IMR-90 (cell line): ENCODE data around the gene ENDOG. TPM values are rescaled to one million over a fixed set of nuclear protein-coding genes. Genes with fewer than 3 reads are reported as not detected.

ENCODE experiments used
- ATAC-seq: fragments of 200-7000 bp; cut with Tn5 transposase; 2 replicates; pipeline ENCODE4 v1.9.1; 2020; ENCODE audit warnings: low read depth, mild to moderate bottlenecking, moderate library complexity
- BruUV-seq: library from RNA; stranded (reverse); fragments of 400-500 nt; replicated peaks from 2 replicates; lab custom pipeline; 2021; lab: Mats Ljungman, UMichigan
- CTCF ChIA-PET: fragments of 300-600 bp; formaldehyde crosslinking; extraction: SDS; loops from one replicate; lab custom pipeline; 2021; ENCODE audit warnings: antibody characterized with exemption; lab: Yijun Ruan, JAX
- POLR2A ChIA-PET: fragments of 300-600 bp; sonication (Branson Sonifier 250); formaldehyde crosslinking; loops from one replicate; lab custom pipeline; 2022; ENCODE audit warnings: antibody characterized with exemption; ENCODE audit not compliant: unreplicated experiment; lab: Charles Lee
- DNase-seq: peaks from one replicate; pipeline ENCODE4 v3.0.0; 2013
- H2AFZ ChIP-seq: replicated peaks from 2 replicates; pipeline ENCODE3; 2013; ENCODE audit warnings: low read length, mild to moderate bottlenecking; ENCODE audit not compliant: poor library complexity
- H2AK5ac ChIP-seq: 2 replicates; pipeline ENCODE4 v1.6.1; 2013; ENCODE audit warnings: low read depth, low read length, inconsistent platforms
- H2AK9ac ChIP-seq: replicated peaks from 2 replicates; pipeline ENCODE3; 2013; ENCODE audit warnings: mild to moderate bottlenecking, low read depth, low read length, moderate library complexity; ENCODE audit not compliant: poor library complexity
- H2BK120ac ChIP-seq: 2 replicates; pipeline ENCODE4 v1.6.1; 2013; ENCODE audit warnings: low read depth, low read length, inconsistent platforms
- H2BK15ac ChIP-seq: 3 replicates; pipeline ENCODE4 v1.6.1; 2013; ENCODE audit warnings: low read depth, low read length, inconsistent platforms
- H2BK20ac ChIP-seq: 2 replicates; pipeline ENCODE4 v1.6.1; 2013; ENCODE audit warnings: low read depth, mild to moderate bottlenecking, inconsistent platforms, low read length, moderate library complexity
- H2BK5ac ChIP-seq: 2 replicates; pipeline ENCODE4 v1.6.1; 2013; ENCODE audit warnings: mild to moderate bottlenecking, low read depth, low read length, inconsistent platforms; ENCODE audit not compliant: poor library complexity, severe bottlenecking
- H3K14ac ChIP-seq: replicated peaks from 2 replicates; pipeline ENCODE4 v1.6.1; 2013; ENCODE audit warnings: low read depth, low read length, inconsistent platforms
- H3K18ac ChIP-seq: 2 replicates; pipeline ENCODE4 v1.6.1; 2013; ENCODE audit warnings: low read depth, low read length, control low read depth
- H3K23ac ChIP-seq: 2 replicates; pipeline ENCODE4 v1.6.1; 2013; ENCODE audit warnings: low read depth, low read length, inconsistent platforms
- H3K27ac ChIP-seq: 2 replicates; pipeline ENCODE4 v1.5.1; 2013; ENCODE audit warnings: mild to moderate bottlenecking, control low read depth, low read length; ENCODE audit not compliant: insufficient read depth
- H3K27me3 ChIP-seq: 2 replicates; pipeline ENCODE4 v1.6.1; 2013; ENCODE audit warnings: low read length; ENCODE audit not compliant: control insufficient read depth, insufficient read depth
- H3K36me3 ChIP-seq: 2 replicates; pipeline ENCODE4 v1.6.1; 2013; ENCODE audit warnings: low read length, mixed read lengths; ENCODE audit not compliant: control insufficient read depth, insufficient read depth
- H3K4ac ChIP-seq: 2 replicates; pipeline ENCODE4 v1.6.1; 2013; ENCODE audit warnings: low read depth, low read length, inconsistent platforms
- H3K4me1 ChIP-seq: 2 replicates; pipeline ENCODE4 v1.6.1; 2013; ENCODE audit warnings: low read length, mixed read lengths; ENCODE audit not compliant: control insufficient read depth, insufficient read depth
- H3K4me2 ChIP-seq: 2 replicates; pipeline ENCODE4 v1.6.1; 2013; ENCODE audit warnings: low read depth, mild to moderate bottlenecking, control low read depth, low read length, moderate library complexity
- H3K4me3 ChIP-seq: 2 replicates; pipeline ENCODE4 v1.5.1; 2013; ENCODE audit warnings: low read depth, mild to moderate bottlenecking, control low read depth, low read length, moderate library complexity; ENCODE audit not compliant: insufficient read depth
- H3K56ac ChIP-seq: 2 replicates; pipeline ENCODE4 v1.6.1; 2013; ENCODE audit warnings: low read length, inconsistent platforms; ENCODE audit not compliant: insufficient read depth; ENCODE audit errors: extremely low read depth
- H3K79me1 ChIP-seq, 2 experiments: 2 replicates each; pipeline ENCODE4 v1.6.1; 2013; ENCODE audit warnings: low read length in 2 of 2, inconsistent platforms in 1 of 2, low read depth in 1 of 2
- H3K9ac ChIP-seq: 2 replicates; pipeline ENCODE4 v1.6.1; 2013; ENCODE audit warnings: low read depth, low read length, control low read depth
- H3K9me1 ChIP-seq: 2 replicates; pipeline ENCODE4 v1.6.1; 2013; ENCODE audit warnings: low read length, inconsistent platforms; ENCODE audit not compliant: insufficient read depth
- H3K9me3 ChIP-seq: 2 replicates; pipeline ENCODE4 v1.6.1; 2013; ENCODE audit warnings: low read length; ENCODE audit not compliant: control insufficient read depth, insufficient read depth
- H4K20me1 ChIP-seq: 2 replicates; pipeline ENCODE4 v1.6.1; 2013; ENCODE audit warnings: low read length, inconsistent platforms; ENCODE audit not compliant: insufficient read depth
- H4K5ac ChIP-seq: 2 replicates; pipeline ENCODE4 v1.6.1; 2013; ENCODE audit warnings: mild to moderate bottlenecking, low read depth, low read length, control low read depth
- H4K8ac ChIP-seq, 2 experiments: 2 replicates each; pipeline ENCODE4 v1.6.1; 2013; ENCODE audit warnings: low read depth in 2 of 2, low read length in 2 of 2, control low read depth in 1 of 2, inconsistent platforms in 1 of 2
- H4K91ac ChIP-seq: 2 replicates; pipeline ENCODE4 v1.6.1; 2013; ENCODE audit warnings: low read depth, low read length, inconsistent platforms; ENCODE audit not compliant: insufficient read depth
- BHLHE40 ChIP-seq: fragments of 150-350 bp; IDR thresholded peaks from 2 replicates; pipeline ENCODE4 v1.6.1; 2016; ENCODE audit warnings: mild to moderate bottlenecking, low read depth, low read length
- CHD1 ChIP-seq: IDR thresholded peaks from 2 replicates; pipeline ENCODE4 v1.6.1; 2012; ENCODE audit warnings: low read depth, low read length, improper control_type of control experiment
- MXI1 ChIP-seq: IDR thresholded peaks from 2 replicates; pipeline ENCODE4 v1.6.1; 2012; ENCODE audit warnings: low read depth, mild to moderate bottlenecking, low read length, moderate library complexity, borderline replicate concordance
- NFE2L2 ChIP-seq: fragments of 150-350 bp; IDR thresholded peaks from 2 replicates; pipeline ENCODE4 v1.6.1; 2016; ENCODE audit warnings: low read depth, mild to moderate bottlenecking, low read length
- RAD21 ChIP-seq: IDR thresholded peaks from 2 replicates; pipeline ENCODE4 v1.6.1; 2012; ENCODE audit warnings: low read length, improper control_type of control experiment
- RFX5 ChIP-seq: IDR thresholded peaks from 2 replicates; pipeline ENCODE4 v1.8.0; 2012; ENCODE audit warnings: low read depth, mild to moderate bottlenecking, low read length, moderate library complexity
- SMC3 ChIP-seq: fragments of 150-350 bp; IDR thresholded peaks from 2 replicates; pipeline ENCODE4 v1.6.1; 2016; ENCODE audit warnings: low read depth, mild to moderate bottlenecking, antibody characterized with exemption, low read length, moderate library complexity
- WGBS, 2 experiments: methylation state at CpG; one replicate each; pipeline versions ENCODE4 v1.1.5 to v1.1.7; 2013; ENCODE audit warnings: missing lambda C conversion rate in 2 of 2; ENCODE audit not compliant: insufficient read length in 1 of 2; ENCODE audit errors: extremely low coverage in 2 of 2; 5-methylcytosine and 5-hydroxymethylcytosine counted together
- dilution Hi-C: fragments of 300-500 bp; cut with HindIII; formaldehyde crosslinking; loops from one replicate; pipeline ENCODE4 v1.14.3; 2018; ENCODE audit warnings: low sequenced_read_pairs; ENCODE audit not compliant: unreplicated experiment
- in situ Hi-C: fragments of 300-500 bp; cut with MboI; formaldehyde crosslinking; loops from 3 replicates; pipeline ENCODE4 v1.14.3; 2019; ENCODE audit warnings: low sequenced_read_pairs, inconsistent platforms, mixed read lengths
- intact Hi-C: fragments of 100-400 bp; cut with micrococcal nuclease; formaldehyde crosslinking; loops from 2 replicates; pipeline ENCODE4 v1.10.0; 2022
- polyA plus RNA-seq, 3 experiments: library from polyadenylated mRNA; depleted of rRNA; stranded (reverse); fragments of >200 nt; gene quantifications; 2 replicates each; pipeline ENCODE4 v1.2.3, GENCODE V29; 2012; ENCODE audit warnings: low replicate concordance in 1 of 3
- total RNA-seq: library from RNA; depleted of rRNA; stranded (reverse); fragments of >200 nt; gene quantifications from 2 replicates; pipeline ENCODE4 v1.2.3, GENCODE V29; 2012

The ENDOG gene
- total and polyA plus RNA-seq, 2 of the 4 experiments (the other 2 are of a cell fraction), result 9.9 to 16.2 TPM

GRCh38 chr9:128807827-128808226 lies 10.5 kb upstream of the ENDOG start:
- H3K14ac ChIP-seq, result no peak overlapping the region
- H2BK20ac ChIP-seq, result no peak overlapping the region
- no peak overlapping the region for H4K5ac ChIP-seq
- WGBS, 2 experiments, result 97% methylated on average over 12 of the region's 14 CpGs; no CpG with 5 or more reads in 1 of the 2 experiments
- BruUV-seq, result no TSS peak
- H4K8ac ChIP-seq, result no peak overlapping the region
- no peak overlapping the region for H3K56ac ChIP-seq
- H2BK120ac ChIP-seq, result no peak overlapping the region
- no peak overlapping the region for H3K18ac ChIP-seq
- in situ Hi-C loops, result no loop called here
- ATAC-seq, result no peak
- H3K9me1 ChIP-seq, result no peaks in the 10 kb centered on the region
- no peak overlapping the region for H4K91ac ChIP-seq
- H3K36me3 ChIP-seq, result peaks cover 38% of the 10 kb centered on the region
- intact Hi-C loops, result no loop called here
- no peaks in the 10 kb centered on the region for H3K9me3 ChIP-seq
- H3K4me2 ChIP-seq, result no peak overlapping the region
- no peaks in the 10 kb centered on the region for H4K20me1 ChIP-seq
- CTCF ChIA-PET, result no interaction called here
- H3K4ac ChIP-seq, result no peak overlapping the region
- no peak overlapping the region for H2BK5ac ChIP-seq
- no peaks in the 10 kb centered on the region for H3K4me1 ChIP-seq
- no peak overlapping the region for H2AK9ac ChIP-seq
- H3K4me3 ChIP-seq, result no peak overlapping the region
- H2BK15ac ChIP-seq, result no peak overlapping the region
- no peaks in the 10 kb centered on the region for H3K79me1 ChIP-seq
- dilution Hi-C loops, result no loop called here
- no peak overlapping the region for H3K23ac ChIP-seq
- no peak for DNase-seq
- H2AFZ ChIP-seq, result no peak overlapping the region
- H3K27ac ChIP-seq, result no peak overlapping the region
- no peaks in the 10 kb centered on the region for H3K27me3 ChIP-seq
- H3K9ac ChIP-seq, result no peak overlapping the region
- H2AK5ac ChIP-seq, result no peak overlapping the region
- POLR2A ChIA-PET, result interaction anchor here (0.6 kb wide), 1 partner anchor 22 kb away, joined by 4 read pairs; the partner anchor contains the start of gene SPOUT1
- TF ChIP-seq MXI1, result no peak
- no peak for TF ChIP-seq CHD1
- no peak for TF ChIP-seq NFE2L2
- no peak for TF ChIP-seq RAD21
- TF ChIP-seq SMC3, result no peak
- no peak for TF ChIP-seq BHLHE40
- TF ChIP-seq RFX5, result no peak
